IMR-90 (cell line): ENCODE measurements around the gene PAXX.

Source experiments
- BHLHE40 ChIP-seq: fragments of 150-350 bp; IDR thresholded peaks from 2 replicates; pipeline ENCODE4 v1.6.1; 2016; ENCODE audit warnings: mild to moderate bottlenecking, low read depth, low read length
- CEBPB ChIP-seq: IDR thresholded peaks from 2 replicates; pipeline ENCODE4 v1.6.1; 2012; ENCODE audit warnings: low read depth, low read length, improper control_type of control experiment
- CHD1 ChIP-seq: IDR thresholded peaks from 2 replicates; pipeline ENCODE4 v1.6.1; 2012; ENCODE audit warnings: low read depth, low read length, improper control_type of control experiment
- FOS ChIP-seq: fragments of 150-350 bp; IDR thresholded peaks from 2 replicates; pipeline ENCODE4 v1.6.1; 2016; ENCODE audit warnings: low read depth, low read length
- MAFK ChIP-seq: IDR thresholded peaks from 2 replicates; pipeline ENCODE4 v1.6.1; 2012; ENCODE audit warnings: low read depth, low read length, improper control_type of control experiment
- MXI1 ChIP-seq: IDR thresholded peaks from 2 replicates; pipeline ENCODE4 v1.6.1; 2012; ENCODE audit warnings: low read depth, mild to moderate bottlenecking, low read length, moderate library complexity, borderline replicate concordance
- POLR2A ChIP-seq: IDR thresholded peaks from 2 replicates; pipeline ENCODE4 v1.6.1; 2012; ENCODE audit warnings: mild to moderate bottlenecking, low read depth, low read length
- RAD21 ChIP-seq: IDR thresholded peaks from 2 replicates; pipeline ENCODE4 v1.6.1; 2012; ENCODE audit warnings: low read length, improper control_type of control experiment
- RCOR1 ChIP-seq: IDR thresholded peaks from 2 replicates; pipeline ENCODE4 v1.6.1; 2012; ENCODE audit warnings: mild to moderate bottlenecking, low read length, improper control_type of control experiment; ENCODE audit not compliant: insufficient replicate concordance
- SMC3 ChIP-seq: fragments of 150-350 bp; IDR thresholded peaks from 2 replicates; pipeline ENCODE4 v1.6.1; 2016; ENCODE audit warnings: low read depth, mild to moderate bottlenecking, antibody characterized with exemption, low read length, moderate library complexity
- TF ChIP-seq, protein P1 (sequence below): conservative IDR thresholded peaks from 2 replicates; pipeline ENCODE4 v1.5.1; 2012; ENCODE audit warnings: mild to moderate bottlenecking, low read depth, low read length, improper control_type of control experiment
- TF ChIP-seq, protein P2 (sequence below): fragments of 150-350 bp; IDR thresholded peaks from 2 replicates; pipeline ENCODE4 v1.6.1; 2017; ENCODE audit warnings: mild to moderate bottlenecking, antibody characterized with exemption, low read length, low read depth
- TF ChIP-seq, protein P3 (sequence below): fragments of 150-350 bp; IDR thresholded peaks from 2 replicates; pipeline ENCODE4 v1.6.1; 2016; ENCODE audit warnings: low read depth, mild to moderate bottlenecking, low read length, moderate library complexity, borderline replicate concordance

DNA sequence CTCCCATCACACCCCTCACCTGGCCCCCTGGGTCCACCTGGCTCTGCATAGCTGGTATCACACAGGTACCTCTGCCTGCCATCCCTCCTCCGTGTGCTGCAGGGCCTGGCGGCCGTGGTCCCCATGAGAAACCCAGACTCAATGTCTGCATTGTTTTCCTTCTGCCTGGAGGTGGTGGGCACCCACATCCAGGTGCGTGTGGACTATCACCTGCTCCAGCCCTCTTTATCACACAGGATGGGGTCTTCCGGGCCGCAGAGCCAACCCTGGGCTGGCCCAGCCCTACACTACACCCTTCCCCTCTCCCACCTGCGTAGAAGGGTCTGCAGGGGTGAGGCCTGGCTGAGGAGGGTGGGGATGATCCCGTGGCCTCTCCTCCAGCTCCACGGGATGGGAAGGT lies 46.7 kb downstream of the PAXX start:
- TF ChIP-seq CEBPB, result no peak
- TF ChIP-seq, protein P1, sequence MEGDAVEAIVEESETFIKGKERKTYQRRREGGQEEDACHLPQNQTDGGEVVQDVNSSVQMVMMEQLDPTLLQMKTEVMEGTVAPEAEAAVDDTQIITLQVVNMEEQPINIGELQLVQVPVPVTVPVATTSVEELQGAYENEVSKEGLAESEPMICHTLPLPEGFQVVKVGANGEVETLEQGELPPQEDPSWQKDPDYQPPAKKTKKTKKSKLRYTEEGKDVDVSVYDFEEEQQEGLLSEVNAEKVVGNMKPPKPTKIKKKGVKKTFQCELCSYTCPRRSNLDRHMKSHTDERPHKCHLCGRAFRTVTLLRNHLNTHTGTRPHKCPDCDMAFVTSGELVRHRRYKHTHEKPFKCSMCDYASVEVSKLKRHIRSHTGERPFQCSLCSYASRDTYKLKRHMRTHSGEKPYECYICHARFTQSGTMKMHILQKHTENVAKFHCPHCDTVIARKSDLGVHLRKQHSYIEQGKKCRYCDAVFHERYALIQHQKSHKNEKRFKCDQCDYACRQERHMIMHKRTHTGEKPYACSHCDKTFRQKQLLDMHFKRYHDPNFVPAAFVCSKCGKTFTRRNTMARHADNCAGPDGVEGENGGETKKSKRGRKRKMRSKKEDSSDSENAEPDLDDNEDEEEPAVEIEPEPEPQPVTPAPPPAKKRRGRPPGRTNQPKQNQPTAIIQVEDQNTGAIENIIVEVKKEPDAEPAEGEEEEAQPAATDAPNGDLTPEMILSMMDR, result no peak
- TF ChIP-seq RCOR1, result no peak
- no peak for TF ChIP-seq RAD21
- no peak for TF ChIP-seq SMC3
- no peak for TF ChIP-seq BHLHE40
- TF ChIP-seq POLR2A, result no peak
- TF ChIP-seq MXI1, result no peak
- TF ChIP-seq MAFK, result no peak
- TF ChIP-seq, protein P2, sequence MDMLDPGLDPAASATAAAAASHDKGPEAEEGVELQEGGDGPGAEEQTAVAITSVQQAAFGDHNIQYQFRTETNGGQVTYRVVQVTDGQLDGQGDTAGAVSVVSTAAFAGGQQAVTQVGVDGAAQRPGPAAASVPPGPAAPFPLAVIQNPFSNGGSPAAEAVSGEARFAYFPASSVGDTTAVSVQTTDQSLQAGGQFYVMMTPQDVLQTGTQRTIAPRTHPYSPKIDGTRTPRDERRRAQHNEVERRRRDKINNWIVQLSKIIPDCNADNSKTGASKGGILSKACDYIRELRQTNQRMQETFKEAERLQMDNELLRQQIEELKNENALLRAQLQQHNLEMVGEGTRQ, result no peak
- no peak for TF ChIP-seq CHD1
- TF ChIP-seq, protein P3, sequence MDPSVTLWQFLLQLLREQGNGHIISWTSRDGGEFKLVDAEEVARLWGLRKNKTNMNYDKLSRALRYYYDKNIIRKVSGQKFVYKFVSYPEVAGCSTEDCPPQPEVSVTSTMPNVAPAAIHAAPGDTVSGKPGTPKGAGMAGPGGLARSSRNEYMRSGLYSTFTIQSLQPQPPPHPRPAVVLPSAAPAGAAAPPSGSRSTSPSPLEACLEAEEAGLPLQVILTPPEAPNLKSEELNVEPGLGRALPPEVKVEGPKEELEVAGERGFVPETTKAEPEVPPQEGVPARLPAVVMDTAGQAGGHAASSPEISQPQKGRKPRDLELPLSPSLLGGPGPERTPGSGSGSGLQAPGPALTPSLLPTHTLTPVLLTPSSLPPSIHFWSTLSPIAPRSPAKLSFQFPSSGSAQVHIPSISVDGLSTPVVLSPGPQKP, result no peak
- no peak for TF ChIP-seq FOS
